GM23338 (cell line): ENCODE measurements around the gene RBP5. TPM values are rescaled to one million over a fixed set of nuclear protein-coding genes. Genes with fewer than 3 reads are reported as not detected.

ENCODE experiments used
- ATAC-seq: fragments of 200-7000 bp; cut with Tn5 transposase; 3 replicates; pipeline ENCODE4 v1.9.1; 2020
- DNase-seq: peaks from one replicate; pipeline ENCODE4 v3.0.0-alpha.2; 2015; ENCODE audit warnings: low spot score
- H2AFZ ChIP-seq: fragments of 200-600 bp; sonication (generic); 2 replicates; pipeline ENCODE4 v1.8.0; 2016; ENCODE audit warnings: antibody characterized with exemption, mild to moderate bottlenecking, moderate library complexity
- H3F3A ChIP-seq: fragments of 200-600 bp; sonication (generic); replicated peaks from 2 replicates; pipeline ENCODE4 v1.8.0; 2017; ENCODE audit warnings: antibody characterized with exemption, mixed run types, low read depth
- H3K27ac ChIP-seq: fragments of 200-600 bp; sonication (generic); 2 replicates; pipeline ENCODE4 v1.6.1; 2016; ENCODE audit warnings: low read depth
- H3K27me3 ChIP-seq: fragments of 200-600 bp; sonication (generic); 2 replicates; pipeline ENCODE4 v1.8.0; 2016; ENCODE audit warnings: mild to moderate bottlenecking, mixed run types, moderate library complexity; ENCODE audit not compliant: insufficient read depth
- H3K36me3 ChIP-seq: fragments of 200-600 bp; sonication (generic); 2 replicates; pipeline ENCODE4 v1.8.0; 2016; ENCODE audit warnings: mild to moderate bottlenecking; ENCODE audit not compliant: insufficient read depth
- H3K4me1 ChIP-seq: fragments of 200-600 bp; sonication (generic); 2 replicates; pipeline ENCODE4 v1.8.0; 2016; ENCODE audit warnings: mild to moderate bottlenecking, moderate library complexity; ENCODE audit not compliant: insufficient read depth
- H3K4me2 ChIP-seq: fragments of 200-600 bp; sonication (generic); 2 replicates; pipeline ENCODE4 v1.7.1; 2017; ENCODE audit warnings: mixed run types
- H3K4me3 ChIP-seq: fragments of 200-600 bp; sonication (generic); 2 replicates; pipeline ENCODE4 v1.6.1; 2016; ENCODE audit warnings: mixed run types
- H3K79me2 ChIP-seq: fragments of 200-600 bp; sonication (generic); replicated peaks from 2 replicates; pipeline ENCODE4 v1.8.0; 2017; ENCODE audit warnings: mild to moderate bottlenecking; ENCODE audit not compliant: insufficient read depth
- H3K9me2 ChIP-seq: fragments of 200-600 bp; sonication (generic); 2 replicates; pipeline ENCODE4 v1.8.0; 2017; ENCODE audit not compliant: insufficient read depth
- H4K20me1 ChIP-seq: fragments of 200-600 bp; sonication (generic); replicated peaks from 2 replicates; pipeline ENCODE4 v1.8.0; 2017; ENCODE audit warnings: mild to moderate bottlenecking; ENCODE audit not compliant: insufficient read depth
- H3K27ac Mint-ChIP-seq: 2 replicates; pipeline ENCODE4 v1.8.0; 2020; ENCODE audit warnings: inconsistent platforms, mild to moderate bottlenecking, moderate library complexity, mixed read lengths
- H3K27me3 Mint-ChIP-seq: 3 replicates; pipeline ENCODE4 v1.8.0; 2022; ENCODE audit warnings: low read depth, mild to moderate bottlenecking, moderate library complexity, mixed read lengths, inconsistent platforms; ENCODE audit not compliant: insufficient read depth, poor library complexity
- H3K36me3 Mint-ChIP-seq: 3 replicates; pipeline ENCODE4 v1.8.0; 2021; ENCODE audit warnings: low read depth, mild to moderate bottlenecking, inconsistent platforms, moderate library complexity, mixed read lengths
- H3K4me1 Mint-ChIP-seq: 3 replicates; pipeline ENCODE4 v1.8.0; 2020; ENCODE audit warnings: mild to moderate bottlenecking, inconsistent platforms, mixed read lengths
- H3K4me3 Mint-ChIP-seq: 3 replicates; pipeline ENCODE4 v1.8.0; 2021; ENCODE audit warnings: moderate library complexity, mild to moderate bottlenecking, inconsistent platforms, mixed read lengths
- H3K9me3 Mint-ChIP-seq: 3 replicates; pipeline ENCODE4 v1.8.0; 2020; ENCODE audit warnings: moderate library complexity, mild to moderate bottlenecking, inconsistent platforms, mixed read lengths
- EZH2 ChIP-seq: fragments of 200-600 bp; sonication (generic); IDR thresholded peaks from one replicate; pipeline ENCODE4 v1.8.0; 2017; ENCODE audit warnings: antibody characterized with exemption, mild to moderate bottlenecking, low read depth; ENCODE audit not compliant: unreplicated experiment
- EZH2phosphoT487 ChIP-seq: fragments of 200-600 bp; sonication (generic); IDR thresholded peaks from one replicate; pipeline ENCODE4 v1.8.1; 2018; ENCODE audit warnings: antibody characterized with exemption; ENCODE audit not compliant: unreplicated experiment
- POLR2AphosphoS5 ChIP-seq: IDR thresholded peaks from 2 replicates; pipeline ENCODE4 v1.6.1; 2016; ENCODE audit warnings: antibody characterized with exemption, low read depth
- REST ChIP-seq: IDR thresholded peaks from one replicate; pipeline ENCODE4 v1.6.1; 2018; ENCODE audit warnings: antibody characterized with exemption; ENCODE audit not compliant: unreplicated experiment
- STAT1 ChIP-seq: IDR thresholded peaks from one replicate; pipeline ENCODE4 v1.6.1; 2016; ENCODE audit warnings: antibody characterized with exemption; ENCODE audit not compliant: unreplicated experiment
- ZNF114 ChIP-seq: fragments of 250-450 bp; sonication (Bioruptor Pico); IDR thresholded peaks from 2 replicates; pipeline ENCODE4 v1.5.0; 2020; ENCODE audit warnings: mild to moderate bottlenecking, moderate library complexity
- ZNF462 ChIP-seq: fragments of 250-450 bp; sonication (Bioruptor Pico); IDR thresholded peaks from 2 replicates; pipeline ENCODE4 v1.5.0; 2020; ENCODE audit warnings: mild to moderate bottlenecking, moderate library complexity
- polyA plus RNA-seq: library from polyadenylated mRNA; unstranded; fragments of >200 nt; fragmentation: Nextera tagmentation; extraction: Ambion mirVana; gene quantifications from 2 replicates; pipeline ENCODE4 v1.2.1, GENCODE V29; 2016
- total RNA-seq: library from RNA; depleted of rRNA; stranded (reverse); fragments of >200 nt; shearing (Covaris generic); gene quantifications from 2 replicates; pipeline ENCODE4 v1.2.3, GENCODE V29; 2014
- TF ChIP-seq, protein P1 (sequence below), 2 experiments: fragments of 200-600 bp in 1 of 2; sonication (generic) in 1 of 2; conservative IDR thresholded peaks; 2 replicates each; pipeline versions ENCODE4 v1.5.1 to v1.6.1; 2016 to 2017; ENCODE audit warnings: antibody characterized with exemption in 2 of 2, low read depth in 2 of 2, mild to moderate bottlenecking in 2 of 2, moderate library complexity in 1 of 2
- TF ChIP-seq, protein P2 (sequence below): IDR thresholded peaks from 2 replicates; pipeline ENCODE4 v1.6.1; 2016; ENCODE audit warnings: antibody characterized with exemption

RBP5 gene
- total and polyA plus RNA-seq, 2 experiments from 2014 or later = 1.2 to 3.0 TPM

DNA sequence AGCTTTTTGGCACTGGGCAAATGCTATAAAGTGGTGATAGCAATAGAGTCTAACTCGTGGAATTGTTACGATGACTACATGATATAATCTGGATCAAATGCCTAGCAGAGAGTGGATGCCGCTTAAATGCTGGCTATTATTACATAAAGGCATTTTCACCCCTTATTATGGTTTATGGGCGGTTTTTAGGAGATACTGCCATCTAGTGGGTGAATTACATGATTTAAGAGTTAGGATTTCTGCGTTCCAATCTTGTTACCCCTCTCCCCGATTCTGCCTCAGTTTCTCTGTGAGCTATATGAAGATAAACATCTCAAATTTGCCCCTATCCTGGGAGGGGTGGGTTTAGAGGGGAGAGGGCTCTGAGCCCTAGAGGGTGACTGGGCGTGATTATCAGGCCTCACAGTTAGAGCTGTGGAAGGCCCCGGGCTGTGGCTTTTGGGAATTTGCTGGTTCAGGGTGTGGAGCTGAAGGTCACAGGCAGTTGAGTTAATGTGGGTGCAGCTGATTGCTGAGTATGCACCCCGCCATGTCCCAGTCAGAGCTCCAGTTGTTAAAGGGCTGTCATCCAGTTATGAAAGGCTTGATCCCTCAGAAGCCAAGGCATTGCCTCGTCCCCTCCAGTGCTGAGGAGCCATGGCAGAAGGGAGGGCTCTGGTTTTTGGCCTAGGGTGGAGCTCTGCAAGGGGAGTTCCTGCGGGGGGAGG lies 15.9 kb upstream of the RBP5 start:
- no peaks in the 10 kb centered on the region; the same call in 2 of the 3 replicates for H3K9me3 Mint-ChIP-seq
- H3F3A ChIP-seq = no peaks in the 10 kb centered on the region
- DNase-seq (peak; percentile 57), ATAC-seq (peak; percentile 15; the same call in 1 of the 3 replicates)
- H3K36me3 Mint-ChIP-seq = peaks cover 16% of the 10 kb centered on the region
- H3K4me3 ChIP-seq = no peak overlapping the region
- H3K4me1 Mint-ChIP-seq = no peaks in the 10 kb centered on the region
- no peaks in the 10 kb centered on the region for H3K79me2 ChIP-seq
- no peaks in the 10 kb centered on the region; the same call in 1 of the 2 replicates for H4K20me1 ChIP-seq
- no peaks in the 10 kb centered on the region for H3K4me1 ChIP-seq
- H3K9me2 ChIP-seq = no peaks in the 10 kb centered on the region
- no peak for TF ChIP-seq EZH2phosphoT487
- no peak for TF ChIP-seq POLR2AphosphoS5
- TF ChIP-seq, protein P1, sequence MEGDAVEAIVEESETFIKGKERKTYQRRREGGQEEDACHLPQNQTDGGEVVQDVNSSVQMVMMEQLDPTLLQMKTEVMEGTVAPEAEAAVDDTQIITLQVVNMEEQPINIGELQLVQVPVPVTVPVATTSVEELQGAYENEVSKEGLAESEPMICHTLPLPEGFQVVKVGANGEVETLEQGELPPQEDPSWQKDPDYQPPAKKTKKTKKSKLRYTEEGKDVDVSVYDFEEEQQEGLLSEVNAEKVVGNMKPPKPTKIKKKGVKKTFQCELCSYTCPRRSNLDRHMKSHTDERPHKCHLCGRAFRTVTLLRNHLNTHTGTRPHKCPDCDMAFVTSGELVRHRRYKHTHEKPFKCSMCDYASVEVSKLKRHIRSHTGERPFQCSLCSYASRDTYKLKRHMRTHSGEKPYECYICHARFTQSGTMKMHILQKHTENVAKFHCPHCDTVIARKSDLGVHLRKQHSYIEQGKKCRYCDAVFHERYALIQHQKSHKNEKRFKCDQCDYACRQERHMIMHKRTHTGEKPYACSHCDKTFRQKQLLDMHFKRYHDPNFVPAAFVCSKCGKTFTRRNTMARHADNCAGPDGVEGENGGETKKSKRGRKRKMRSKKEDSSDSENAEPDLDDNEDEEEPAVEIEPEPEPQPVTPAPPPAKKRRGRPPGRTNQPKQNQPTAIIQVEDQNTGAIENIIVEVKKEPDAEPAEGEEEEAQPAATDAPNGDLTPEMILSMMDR (conservative IDR thresholded peaks at IDR 0.05; ENCODE audit: low read depth in 2 of 2) = peak; percentile 64 to 72
- TF ChIP-seq ZNF462 = no peak
- TF ChIP-seq ZNF114 (CRISPR knock-in tag) = no peak
- TF ChIP-seq REST = no peak
- TF ChIP-seq STAT1 = no peak
- no peak for TF ChIP-seq EZH2
- TF ChIP-seq, protein P2, sequence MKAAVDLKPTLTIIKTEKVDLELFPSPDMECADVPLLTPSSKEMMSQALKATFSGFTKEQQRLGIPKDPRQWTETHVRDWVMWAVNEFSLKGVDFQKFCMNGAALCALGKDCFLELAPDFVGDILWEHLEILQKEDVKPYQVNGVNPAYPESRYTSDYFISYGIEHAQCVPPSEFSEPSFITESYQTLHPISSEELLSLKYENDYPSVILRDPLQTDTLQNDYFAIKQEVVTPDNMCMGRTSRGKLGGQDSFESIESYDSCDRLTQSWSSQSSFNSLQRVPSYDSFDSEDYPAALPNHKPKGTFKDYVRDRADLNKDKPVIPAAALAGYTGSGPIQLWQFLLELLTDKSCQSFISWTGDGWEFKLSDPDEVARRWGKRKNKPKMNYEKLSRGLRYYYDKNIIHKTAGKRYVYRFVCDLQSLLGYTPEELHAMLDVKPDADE = no peak
- H2AFZ ChIP-seq = no peak overlapping the region
- no peak overlapping the region for H3K4me2 ChIP-seq
- H3K27ac ChIP-seq = no peak overlapping the region
- no peaks in the 10 kb centered on the region for H3K27me3 ChIP-seq
- H3K4me3 Mint-ChIP-seq = no peak overlapping the region
- H3K36me3 ChIP-seq = no peaks in the 10 kb centered on the region; the same call in 1 of the 2 replicates
- peaks cover 4% of the 10 kb centered on the region for H3K27me3 Mint-ChIP-seq
- no peak overlapping the region for H3K27ac Mint-ChIP-seq
